ENCODE measurements around the gene TGFBI.

TGFBI gene

DNA sequence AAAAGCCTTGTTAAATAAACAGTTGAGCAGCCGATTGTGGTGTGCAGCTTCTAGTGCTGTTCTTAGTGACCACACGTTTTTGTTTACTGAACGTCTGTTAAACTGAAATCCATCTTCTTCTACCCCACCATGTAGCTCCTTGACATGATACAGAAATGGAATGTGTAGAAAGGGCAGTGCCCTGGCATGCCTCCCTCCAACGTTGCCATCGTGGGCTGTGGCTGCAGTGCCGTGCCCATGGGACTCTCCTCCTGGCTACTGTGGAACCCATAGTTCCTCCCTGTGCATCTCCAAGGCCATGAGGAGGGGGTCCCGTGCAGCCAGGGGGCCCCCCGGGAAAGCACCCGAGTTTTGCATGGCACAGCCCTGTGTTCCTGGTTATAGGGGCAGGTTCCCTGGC lies 23.3 kb upstream of the TGFBI start:
- DNase-seq = no peak

DNA sequence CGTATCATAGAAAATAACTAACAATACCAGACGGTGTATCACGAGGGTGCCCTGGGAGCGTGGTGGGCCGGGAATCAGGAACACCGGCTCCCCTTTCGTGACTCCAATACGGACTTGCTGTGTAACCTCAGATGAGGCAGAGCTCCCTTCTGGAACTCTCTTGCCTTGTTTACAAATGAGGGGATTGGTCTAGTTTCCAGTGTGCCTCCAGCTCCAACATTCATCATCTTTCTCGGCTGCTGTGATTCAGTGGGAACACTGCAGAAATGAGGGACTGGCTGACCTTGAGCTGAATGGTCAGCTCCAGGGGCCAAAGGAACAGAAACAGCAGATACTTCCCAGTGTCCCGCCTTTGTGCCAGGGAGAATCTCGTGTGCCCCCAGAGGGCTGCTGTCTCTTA lies 22.6 kb upstream of the TGFBI start:
- DNase-seq = no peak

- no peak for DNase-seq
These were observed 22.0 kb upstream of the TGFBI start for GRCh38 chr5:136006761-136007251.

- DNase-seq = no peak
These were observed 21.5 kb upstream of the TGFBI start for GRCh38 chr5:136007271-136007670.

DNA sequence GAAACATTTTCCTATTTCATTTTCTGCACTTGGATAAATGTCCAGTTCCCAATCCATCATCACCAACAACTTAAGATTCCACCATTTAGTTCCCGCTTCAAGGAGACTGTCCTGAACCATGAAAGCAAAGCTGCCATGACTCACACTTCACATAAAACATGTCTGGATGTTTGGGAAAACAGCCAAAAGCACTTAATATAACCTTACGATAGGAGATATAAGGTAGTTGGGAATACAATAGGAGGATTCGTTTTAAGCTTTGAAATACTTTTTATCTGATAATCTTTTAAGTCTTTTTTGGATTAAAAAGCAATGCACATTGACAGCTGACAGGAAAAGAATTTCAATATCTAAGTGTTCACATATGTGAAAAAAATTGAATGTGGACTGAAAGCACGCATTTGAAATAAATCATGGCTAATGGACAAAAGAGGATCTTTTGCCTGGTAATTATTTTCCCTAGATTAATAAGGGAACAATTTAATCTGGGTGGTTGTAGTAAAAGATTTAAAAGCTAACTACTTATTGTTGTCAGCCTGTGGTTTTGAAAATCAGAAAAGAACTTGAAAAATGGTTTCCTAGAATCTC lies 17.3 kb upstream of the TGFBI start:
- DNase-seq = no peak

GRCh38 chr5:136012041-136012804 lies 16.6 kb upstream of the TGFBI start:
- no peak for DNase-seq

DNA sequence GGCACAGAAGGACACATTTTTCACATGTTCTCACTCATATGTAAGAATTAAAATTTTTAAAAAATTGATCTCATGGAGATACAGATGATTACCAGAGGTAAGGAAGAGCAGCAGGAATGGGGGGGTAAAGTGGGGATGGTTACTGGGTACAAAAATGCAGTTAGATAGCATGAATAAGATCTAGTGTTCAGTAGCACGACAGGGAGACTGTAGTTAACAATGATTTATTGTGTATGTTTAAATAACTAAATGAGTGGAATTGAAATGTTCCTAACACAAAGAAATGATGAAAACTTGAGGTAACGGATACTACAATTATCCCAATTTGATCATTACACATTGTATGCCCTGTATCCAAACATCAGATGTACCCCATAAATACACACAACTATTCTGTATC lies 15.2 kb upstream of the TGFBI start:
- DNase-seq = no peak

DNA sequence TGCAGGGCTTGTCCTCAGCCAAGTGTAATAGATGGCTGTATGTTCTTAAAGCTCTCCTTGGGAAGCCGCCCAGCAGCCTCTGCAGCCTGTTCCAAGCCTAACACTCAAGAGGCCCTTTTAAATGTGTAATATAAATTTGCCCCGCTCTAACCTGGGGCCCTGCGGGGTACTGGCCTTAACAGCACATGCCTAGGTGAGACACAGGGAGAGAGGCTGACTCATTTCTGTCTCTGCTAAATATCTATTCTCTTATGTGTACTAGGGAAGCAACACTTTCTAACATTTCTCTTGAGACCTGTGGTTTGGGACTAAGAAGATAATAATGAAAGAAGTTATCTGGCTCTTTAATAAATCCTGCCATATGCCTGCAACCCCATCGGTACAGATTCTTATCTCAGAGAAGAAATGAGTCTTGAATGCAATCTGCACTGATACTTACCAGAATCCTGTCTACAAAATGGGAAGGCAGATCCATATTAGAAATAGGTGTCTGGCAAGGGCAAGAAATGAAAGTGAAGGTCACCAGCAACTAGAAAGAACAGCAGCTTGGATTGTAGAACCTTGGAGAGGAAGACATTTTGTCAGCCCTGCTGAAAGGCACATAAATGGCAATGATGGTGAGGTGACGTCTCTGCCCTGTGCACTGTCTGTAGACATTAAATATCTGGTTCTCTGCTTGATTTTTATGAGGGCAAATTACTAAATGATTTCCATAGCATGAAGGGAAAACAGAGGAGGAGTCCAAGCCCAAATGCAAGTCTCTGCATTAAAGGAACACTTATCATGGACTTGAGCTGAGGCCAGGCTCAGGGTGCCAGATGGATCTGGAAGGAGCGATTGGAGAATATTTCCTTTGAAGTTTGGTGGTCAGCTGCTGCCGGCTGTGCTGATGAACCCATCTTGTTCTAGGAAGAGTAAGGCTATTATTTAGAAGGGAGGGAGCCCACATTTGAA lies 14.5 kb upstream of the TGFBI start:
- no peak for DNase-seq

GRCh38 chr5:136015003-136015375 lies 13.8 kb upstream of the TGFBI start:
- DNase-seq = no peak

- no peak for DNase-seq
These were observed 12.7 kb upstream of the TGFBI start for GRCh38 chr5:136015966-136016650.

DNA sequence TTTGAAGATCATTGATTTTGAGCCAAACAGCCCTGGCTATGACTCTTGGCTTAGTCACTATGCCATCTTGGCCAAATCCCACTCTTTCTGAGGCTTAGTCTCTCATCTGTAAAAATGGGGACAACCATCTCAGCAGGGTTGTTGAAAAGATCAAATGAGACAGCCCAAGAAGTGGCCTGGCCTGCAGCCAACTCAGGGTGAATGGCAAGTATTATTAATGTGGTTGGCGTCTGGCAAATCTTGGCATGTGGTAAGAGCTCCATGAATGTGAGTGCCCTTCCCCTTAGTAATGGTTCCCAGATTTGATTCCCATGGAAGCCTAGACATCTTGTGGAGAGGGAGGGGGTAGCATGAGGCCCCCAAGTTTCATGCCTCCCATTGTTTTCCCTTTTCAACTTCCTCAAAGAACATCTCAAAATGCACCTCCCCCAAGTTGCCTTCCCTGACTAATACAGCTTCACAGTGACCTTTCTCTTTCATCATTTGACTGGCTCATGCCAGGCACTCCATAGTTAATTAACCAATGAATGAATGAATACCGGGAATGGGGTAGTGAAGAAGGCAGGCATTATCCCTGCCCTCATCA lies 11.8 kb upstream of the TGFBI start:
- DNase-seq = no peak

DNA sequence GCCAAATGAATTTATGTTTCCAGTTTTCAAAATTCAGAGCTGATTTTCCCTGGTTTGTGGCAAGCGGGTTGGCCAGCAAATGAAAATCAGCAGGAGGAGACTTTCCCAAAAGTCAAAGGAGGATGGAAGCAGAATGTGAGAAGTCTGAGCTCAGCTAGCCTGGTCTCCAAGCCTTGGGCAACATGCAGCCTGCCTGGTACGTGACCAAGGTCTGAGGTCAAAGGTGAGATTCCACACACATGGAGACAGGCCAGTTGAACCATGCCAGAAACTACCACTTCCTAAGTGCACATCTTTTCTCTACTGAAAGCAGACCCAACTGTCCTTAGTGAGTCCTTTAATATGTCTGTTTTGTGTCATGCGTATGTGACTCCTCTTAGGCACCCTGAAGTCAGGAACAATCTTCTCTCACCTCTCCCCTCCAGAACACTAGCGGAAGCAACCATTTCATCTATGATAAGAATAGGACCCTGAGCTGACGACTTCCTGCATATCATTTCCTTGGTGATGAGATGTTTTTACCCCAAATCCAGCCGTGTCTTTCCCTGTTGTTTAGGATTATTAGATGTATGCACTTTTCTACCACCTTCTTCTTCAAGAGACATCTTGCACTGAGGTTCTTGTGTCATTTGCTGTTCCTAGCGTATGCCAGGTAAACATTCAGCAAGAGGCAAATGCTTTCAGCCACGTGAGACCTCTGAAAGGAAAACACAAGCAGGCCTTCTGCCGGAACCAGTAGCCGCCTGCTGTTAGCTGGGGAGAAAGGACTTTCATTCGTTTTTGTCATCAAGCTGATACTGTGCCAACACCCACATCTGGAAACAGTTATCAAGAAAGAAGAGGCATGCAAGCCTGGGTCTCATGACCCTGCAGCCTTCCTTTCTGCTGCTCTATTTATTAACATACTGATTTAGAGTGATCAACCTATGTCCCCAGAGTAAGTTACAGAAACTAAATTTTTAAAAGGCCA lies 9.7 kb upstream of the TGFBI start:
- DNase-seq = no peak

DNA sequence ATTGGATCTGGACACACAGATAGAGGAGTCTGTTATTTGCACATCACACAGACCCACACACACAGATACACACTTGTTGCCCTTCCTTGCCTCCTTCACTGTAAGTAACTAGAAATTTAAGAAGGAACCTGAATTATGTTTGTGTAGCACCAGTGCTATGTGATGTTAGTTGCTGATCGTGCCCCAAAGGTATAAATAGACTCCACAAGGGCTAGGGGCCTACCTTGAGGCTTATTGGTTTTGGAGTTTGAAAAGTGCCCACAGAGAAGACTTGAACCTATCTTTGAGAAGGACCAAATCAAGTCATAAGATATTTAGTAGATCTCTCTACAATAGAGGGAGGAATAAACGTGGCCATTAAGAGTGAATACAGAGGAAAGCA lies 8.8 kb upstream of the TGFBI start:
- DNase-seq = no peak

- no peak for DNase-seq
These were observed 8.3 kb upstream of the TGFBI start for GRCh38 chr5:136020383-136021015.

- DNase-seq = no peak
These were observed 7.8 kb upstream of the TGFBI start for GRCh38 chr5:136021016-136021405.

DNA sequence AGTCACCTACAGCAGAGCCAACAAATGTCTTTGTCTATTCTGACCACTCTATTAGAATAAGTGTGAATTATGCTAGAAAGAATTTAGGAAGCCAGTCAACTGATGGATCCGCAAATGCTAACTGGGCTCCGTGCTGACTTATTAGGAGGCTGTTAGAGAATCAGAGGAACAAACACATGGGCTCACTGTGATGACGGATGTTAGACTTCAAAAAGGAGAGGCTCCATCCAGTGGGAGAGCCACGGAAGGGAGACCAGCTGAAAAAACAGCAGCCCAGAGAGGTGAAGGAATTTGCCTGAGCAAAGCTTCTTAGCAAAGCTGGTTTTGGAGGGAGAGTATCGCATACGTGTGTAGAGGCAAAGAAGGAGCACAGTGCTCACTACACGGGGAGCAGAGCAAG lies 5.8 kb upstream of the TGFBI start:
- DNase-seq = no peak

DNA sequence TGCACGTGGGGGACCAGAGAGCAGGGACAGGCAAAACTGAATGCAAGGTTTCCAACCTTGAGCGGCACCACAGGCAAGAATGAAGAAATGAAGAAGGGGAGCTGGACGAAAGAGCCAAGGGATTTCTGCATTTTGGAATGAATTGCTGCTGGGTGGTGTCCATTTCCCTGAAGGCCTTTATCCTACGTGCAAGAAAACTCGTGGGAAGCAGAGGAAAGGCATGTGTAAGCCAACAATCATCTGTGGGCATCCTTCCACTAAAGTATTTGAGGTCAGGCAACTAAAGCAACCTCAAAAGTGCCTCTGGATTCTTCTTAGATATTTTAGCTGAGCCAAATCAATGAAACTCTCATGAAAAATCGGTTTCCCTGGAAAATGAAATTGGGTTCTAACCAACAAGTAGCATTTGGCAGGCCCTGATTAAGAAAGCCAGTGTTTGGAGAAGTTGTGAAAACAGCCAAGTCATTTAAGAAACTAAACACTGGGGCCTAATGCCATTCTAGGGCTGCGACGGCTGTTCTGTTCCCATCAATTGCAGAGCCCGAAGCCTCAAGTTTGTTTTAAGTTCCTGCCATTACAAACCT lies 4.7 kb upstream of the TGFBI start:
- no peak for DNase-seq

DNA sequence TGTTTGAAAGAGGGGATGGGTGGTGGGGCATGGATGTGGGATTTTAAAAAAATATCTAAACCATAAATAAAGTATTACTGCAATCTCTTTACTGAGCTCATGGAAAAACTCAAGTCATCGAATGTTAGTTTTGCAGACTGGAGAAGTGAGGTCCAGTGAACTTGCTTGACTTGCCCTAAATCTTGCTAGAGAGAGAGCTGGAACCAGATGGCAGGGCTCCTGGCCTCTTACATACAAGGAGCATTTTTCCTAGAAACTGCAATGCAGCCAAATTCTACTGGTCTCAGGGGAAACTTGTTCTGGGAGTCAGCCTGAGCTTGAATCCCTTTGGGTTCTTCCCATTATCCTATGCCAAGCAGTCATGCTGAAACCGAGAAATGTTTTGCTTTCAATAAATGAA lies 2.9 kb upstream of the TGFBI start:
- DNase-seq = no peak

GRCh38 chr5:136026636-136027035 lies 2.2 kb upstream of the TGFBI start:
- no peak for DNase-seq

- DNase-seq = no peak
These were observed 1.5 kb upstream of the TGFBI start for GRCh38 chr5:136027311-136027710.

- no peak for DNase-seq
These were observed 698 bp upstream of the TGFBI start for GRCh38 chr5:136028090-136028489.

All from NCI-H1436 (cell line).